Astrocyte (in vitro differentiated cells and primary cell): ENCODE measurements around the gene TNFRSF1B.

ENCODE experiments used
- CTCF ChIP-seq: IDR thresholded peaks from 2 replicates; pipeline ENCODE4 v1.5.1; 2011; ENCODE audit warnings: low read depth, mild to moderate bottlenecking, inconsistent platforms, low read length, moderate library complexity; ENCODE audit not compliant: insufficient read depth
- EZH2 ChIP-seq: IDR thresholded peaks from 2 replicates; pipeline ENCODE4 v1.6.1; 2012; ENCODE audit warnings: mild to moderate bottlenecking, low read length, inconsistent platforms; ENCODE audit not compliant: insufficient read depth

- no peak for TF ChIP-seq CTCF
- no peak for TF ChIP-seq EZH2
Measured at GRCh38 chr1:12209495-12209832, 42.7 kb downstream of the TNFRSF1B start.
